Measurements from ENCODE around the gene TNFRSF19. TPM values are rescaled to one million over a fixed set of nuclear protein-coding genes. Genes with fewer than 3 reads are reported as not detected.

Gene TNFRSF19
- total RNA-seq, 5 donors from 2014 or later (not counting 1 experiment from before 2014, with no cell fraction given), result 0.19 to 0.35 (median 0.24) TPM; not detected in 1

DNA sequence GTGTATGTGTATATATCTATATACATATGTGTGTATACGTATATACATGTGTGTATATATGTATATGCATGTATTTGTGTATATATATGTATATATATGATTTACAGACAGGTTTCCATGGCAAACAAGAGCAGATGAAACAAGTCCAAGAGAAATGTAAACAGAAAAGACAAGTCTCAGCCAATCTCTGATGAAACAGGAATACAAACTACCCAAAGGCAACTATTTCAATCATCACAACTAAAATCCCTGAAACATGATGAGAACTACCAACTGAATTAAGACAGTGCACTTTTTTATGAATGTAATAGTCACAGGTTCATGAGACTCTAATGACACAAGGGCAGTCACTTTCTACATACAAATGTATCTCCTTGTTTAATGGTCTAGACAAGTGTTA is 140.2 kb downstream of the TNFRSF19 start:
- ChIA-PET POLR2A (no interaction called here), CTCF (no interaction called here)
- no peaks in the 10 kb centered on the region for H3K36me3 ChIP-seq (ENCODE audit: control insufficient read depth in 2 of 2, extremely low read depth in 1 of 2, insufficient read depth in 1 of 2, low read length in 1 of 2)
- no peak for DNase-seq
- Mint-ChIP-seq H3K27ac (no peak overlapping the region), H3K4me3 (no peak overlapping the region), H3K27me3 (peaks cover 3 to 6% of the 10 kb centered on the region in 2 donors), H3K4me1 (no peaks in the 10 kb centered on the region), H3K36me3 (no peaks in the 10 kb centered on the region), H3K9me3 (peaks cover 0 to 7% (median 3%) of the 10 kb centered on the region in 3 donors)
- no peak overlapping the region for H3K4me3 ChIP-seq (ENCODE audit: control insufficient read depth in 1 of 2, extremely low read depth in 1 of 2, low read length in 1 of 2)
- ATAC-seq (replicated peaks in 1 of 4), result no peak
- no peaks in the 10 kb centered on the region for H3K9me3 ChIP-seq
- H3K4me1 ChIP-seq (ENCODE audit: control insufficient read depth in 1 of 2, extremely low read depth in 1 of 2, insufficient read depth in 2 of 2, low read length in 2 of 2), result no peaks in the 10 kb centered on the region
- H3K27ac ChIP-seq (ENCODE audit: low read length), result no peak overlapping the region
- no CpG with 5 or more reads among the region's 1 CpG for WGBS (ENCODE audit: insufficient coverage)
- H3K27me3 ChIP-seq (replicated peaks in 1 of 2; ENCODE audit: control insufficient read depth in 2 of 2, extremely low read depth in 1 of 2, insufficient read depth in 2 of 2, low read length in 1 of 2), result peaks cover 0 to 3% of the 10 kb centered on the region in 2 experiments

DNA sequence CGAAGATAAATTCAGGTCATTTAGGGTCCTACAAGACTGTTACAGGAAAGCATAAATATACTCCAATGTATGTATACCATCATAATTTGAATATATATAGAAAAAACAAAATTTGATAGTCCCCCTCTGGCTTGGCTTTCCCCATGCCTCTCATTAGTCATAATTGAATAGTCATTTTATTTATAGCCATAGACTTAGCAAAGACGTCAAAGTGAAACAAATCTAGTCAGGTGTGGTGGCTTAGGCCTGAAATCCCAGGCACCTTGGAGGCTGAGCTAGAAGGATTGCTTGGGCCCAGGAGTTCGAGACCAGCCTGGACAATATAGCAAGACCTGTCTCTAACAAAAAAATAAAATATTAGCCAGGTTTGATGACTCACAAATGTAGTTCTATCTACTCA is 141.1 kb downstream of the TNFRSF19 start:
- H3K9me3 Mint-ChIP-seq, result peaks cover 0 to 7% (median 3%) of the 10 kb centered on the region in 3 donors
- no peak overlapping the region for H3K4me3 ChIP-seq (ENCODE audit: control insufficient read depth in 1 of 2, extremely low read depth in 1 of 2, low read length in 1 of 2)
- H3K36me3 Mint-ChIP-seq, result no peaks in the 10 kb centered on the region
- H3K27me3 Mint-ChIP-seq, result peaks cover 3 to 6% of the 10 kb centered on the region in 2 donors
- H3K4me3 Mint-ChIP-seq, result no peak overlapping the region
- CTCF ChIA-PET, result interaction anchor here in 1 of 2 donors (0.7 to 0.9 kb wide), 2 partner anchors 13 to 63 kb away, joined by 3 read pairs; no protein-coding TSS in a partner anchor
- no peaks in the 10 kb centered on the region for H3K9me3 ChIP-seq
- no peak overlapping the region for H3K27ac Mint-ChIP-seq
- H3K36me3 ChIP-seq (ENCODE audit: control insufficient read depth in 2 of 2, extremely low read depth in 1 of 2, insufficient read depth in 1 of 2, low read length in 1 of 2), result no peaks in the 10 kb centered on the region
- peaks cover 0 to 10% of the 10 kb centered on the region in 2 experiments for H3K27me3 ChIP-seq (replicated peaks in 1 of 2; ENCODE audit: control insufficient read depth in 2 of 2, extremely low read depth in 1 of 2, insufficient read depth in 2 of 2, low read length in 1 of 2)
- no CpG with 5 or more reads among the region's 3 CpGs for WGBS (ENCODE audit: insufficient coverage)
- POLR2A ChIA-PET, result no interaction called here
- H3K27ac ChIP-seq (ENCODE audit: low read length), result no peak overlapping the region
- H3K4me1 Mint-ChIP-seq, result no peaks in the 10 kb centered on the region
- no peak for DNase-seq
- ATAC-seq (replicated peaks in 1 of 4), result no peak
- no peaks in the 10 kb centered on the region for H3K4me1 ChIP-seq (ENCODE audit: control insufficient read depth in 1 of 2, extremely low read depth in 1 of 2, insufficient read depth in 2 of 2, low read length in 2 of 2)

DNA sequence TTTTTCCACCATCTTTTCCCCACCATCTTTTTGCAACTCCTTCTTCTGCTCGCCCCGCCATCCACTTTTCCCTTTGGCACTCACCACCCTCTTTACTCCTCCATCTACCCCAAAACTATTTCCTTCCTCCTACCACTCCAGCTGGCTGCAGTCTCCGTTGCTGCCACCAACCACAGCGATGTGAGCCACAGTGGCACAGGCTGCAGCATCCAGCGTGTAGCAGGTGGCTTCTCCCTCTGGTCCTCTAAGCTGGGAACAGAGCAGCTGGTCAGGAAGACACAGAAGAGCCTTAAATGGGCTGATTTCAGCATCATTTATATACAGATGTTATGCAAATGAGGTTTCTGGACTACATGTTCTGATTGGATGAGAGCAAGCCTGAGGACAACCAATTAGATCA is 144.5 kb downstream of the TNFRSF19 start:
- Mint-ChIP-seq H3K27me3 (peaks cover 3 to 6% of the 10 kb centered on the region in 2 donors), H3K36me3 (no peaks in the 10 kb centered on the region), H3K4me1 (peaks cover 19 to 25% (median 23%) of the 10 kb centered on the region in 3 donors), H3K4me3 (no peak overlapping the region), H3K9me3 (peaks cover 0 to 7% (median 3%) of the 10 kb centered on the region in 3 donors), H3K27ac (no peak overlapping the region)
- Histone ChIP-seq H3K27me3 (replicated peaks in 1 of 2; ENCODE audit: control insufficient read depth in 2 of 2, extremely low read depth in 1 of 2, insufficient read depth in 2 of 2, low read length in 1 of 2) (peaks cover 0 to 10% of the 10 kb centered on the region in 2 experiments), H3K9me3 (no peaks in the 10 kb centered on the region), H3K36me3 (ENCODE audit: control insufficient read depth in 2 of 2, extremely low read depth in 1 of 2, insufficient read depth in 1 of 2, low read length in 1 of 2) (no peaks in the 10 kb centered on the region), H3K4me1 (ENCODE audit: control insufficient read depth in 1 of 2, extremely low read depth in 1 of 2, insufficient read depth in 2 of 2, low read length in 2 of 2) (peaks cover 0 to 15% of the 10 kb centered on the region in 2 experiments), H3K27ac (ENCODE audit: low read length) (no peak overlapping the region), H3K4me3 (ENCODE audit: control insufficient read depth in 1 of 2, extremely low read depth in 1 of 2, low read length in 1 of 2) (no peak overlapping the region)
- no peak for DNase-seq
- POLR2A ChIA-PET, result no interaction called here
- ATAC-seq (replicated peaks in 1 of 4), result no peak
- 46% methylated on average over 5 of the region's 5 CpGs for WGBS (ENCODE audit: insufficient coverage)
- CTCF ChIA-PET, result no interaction called here

DNA sequence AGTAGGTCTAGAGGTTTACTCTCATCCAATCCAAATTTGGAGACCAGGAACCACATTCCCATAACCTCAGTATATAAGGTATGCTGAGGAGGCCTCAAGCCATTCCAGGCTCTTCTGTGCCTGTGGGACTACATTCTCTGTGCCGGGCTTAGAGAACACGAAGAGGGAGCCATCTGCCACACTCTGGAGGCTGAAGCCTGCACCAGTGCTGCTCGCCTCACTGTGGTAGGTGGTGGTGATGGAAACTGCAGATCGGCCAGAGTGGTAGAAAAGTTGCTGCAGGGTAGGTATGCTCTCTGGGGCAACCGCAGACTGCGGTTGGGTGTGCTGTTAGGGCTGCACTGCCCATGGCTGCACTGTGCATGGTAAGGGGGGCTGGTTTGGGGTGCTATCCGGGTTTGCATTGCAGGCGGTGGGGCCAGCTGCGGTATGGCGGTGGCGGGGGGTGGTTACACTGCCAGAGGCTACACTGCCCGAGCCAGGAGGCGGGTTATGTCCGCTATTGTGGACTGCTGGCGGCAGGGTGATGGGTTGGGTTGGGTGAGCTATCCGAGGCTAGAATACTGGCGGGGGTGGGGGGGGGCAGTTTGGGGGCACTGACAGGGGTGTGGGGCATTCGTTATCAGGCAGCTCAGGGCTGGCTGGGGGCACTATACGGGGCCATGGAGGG is 145.0 kb downstream of the TNFRSF19 start:
- no peak for ATAC-seq (replicated peaks in 1 of 4)
- no peak overlapping the region for H3K4me3 Mint-ChIP-seq
- Histone ChIP-seq H3K36me3 (ENCODE audit: control insufficient read depth in 2 of 2, extremely low read depth in 1 of 2, insufficient read depth in 1 of 2, low read length in 1 of 2) (no peaks in the 10 kb centered on the region), H3K27me3 (replicated peaks in 1 of 2; ENCODE audit: control insufficient read depth in 2 of 2, extremely low read depth in 1 of 2, insufficient read depth in 2 of 2, low read length in 1 of 2) (peaks cover 0 to 10% of the 10 kb centered on the region in 2 experiments), H3K9me3 (no peaks in the 10 kb centered on the region), H3K4me3 (ENCODE audit: control insufficient read depth in 1 of 2, extremely low read depth in 1 of 2, low read length in 1 of 2) (no peak overlapping the region), H3K27ac (ENCODE audit: low read length) (no peak overlapping the region), H3K4me1 (ENCODE audit: control insufficient read depth in 1 of 2, extremely low read depth in 1 of 2, insufficient read depth in 2 of 2, low read length in 2 of 2) (peaks cover 0 to 16% of the 10 kb centered on the region in 2 experiments)
- no peaks in the 10 kb centered on the region for H3K36me3 Mint-ChIP-seq
- ChIA-PET POLR2A (no interaction called here), CTCF (no interaction called here)
- 97% methylated on average over 9 of the region's 19 CpGs for WGBS (ENCODE audit: insufficient coverage)
- H3K27me3 Mint-ChIP-seq, result peaks cover 3 to 6% of the 10 kb centered on the region in 2 donors
- H3K4me1 Mint-ChIP-seq, result peaks cover 19 to 25% (median 23%) of the 10 kb centered on the region in 3 donors
- H3K27ac Mint-ChIP-seq, result no peak overlapping the region
- peaks cover 0 to 7% (median 3%) of the 10 kb centered on the region in 3 donors for H3K9me3 Mint-ChIP-seq
- DNase-seq, result no peak

DNA sequence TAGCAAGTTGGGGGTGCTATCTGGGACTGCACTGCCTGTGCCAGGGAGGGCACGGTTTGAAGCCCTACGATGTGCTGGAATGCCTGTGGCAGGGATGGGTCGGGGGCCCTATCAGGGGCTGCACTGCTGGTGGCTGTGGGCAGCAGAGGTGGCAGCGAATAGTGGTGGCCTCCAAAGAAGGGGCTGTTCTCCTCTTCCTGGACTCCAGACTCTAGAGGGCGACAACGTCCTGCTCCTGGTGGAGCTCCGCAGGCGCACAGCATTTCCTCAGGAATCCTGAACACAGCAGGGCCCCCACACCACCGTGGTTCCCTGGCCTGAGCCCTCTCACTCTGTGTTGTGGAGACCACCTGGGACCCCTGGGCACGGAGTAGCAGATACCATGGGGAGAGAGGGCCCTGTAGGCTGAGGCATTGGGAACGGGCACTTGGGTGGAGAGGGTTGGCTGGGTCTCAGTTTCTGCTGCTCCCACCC is 145.6 kb downstream of the TNFRSF19 start:
- WGBS (ENCODE audit: insufficient coverage), result 86% methylated on average over 4 of the region's 11 CpGs

DNA sequence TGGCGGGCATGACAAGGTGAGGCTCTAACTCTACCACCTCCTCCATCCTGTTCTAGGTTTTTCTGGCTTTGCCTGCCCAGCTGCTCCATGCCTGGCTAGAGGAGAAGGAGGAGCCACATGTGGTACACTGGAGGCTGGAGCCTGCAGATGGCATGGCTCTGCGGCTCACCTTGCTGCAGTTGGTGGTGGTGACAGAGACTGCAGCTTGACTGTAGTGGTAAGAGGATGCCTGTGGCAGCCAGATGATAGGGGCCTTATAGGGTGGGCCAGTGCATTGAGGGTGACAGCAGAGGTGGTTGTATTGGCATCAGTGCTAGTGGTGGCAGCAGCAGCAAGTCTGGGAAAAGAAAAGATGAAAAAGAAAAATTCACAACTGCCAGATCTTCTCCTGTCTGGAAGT is 146.2 kb downstream of the TNFRSF19 start:
- Histone ChIP-seq H3K36me3 (ENCODE audit: control insufficient read depth in 2 of 2, extremely low read depth in 1 of 2, insufficient read depth in 1 of 2, low read length in 1 of 2) (no peaks in the 10 kb centered on the region), H3K27me3 (replicated peaks in 1 of 2; ENCODE audit: control insufficient read depth in 2 of 2, extremely low read depth in 1 of 2, insufficient read depth in 2 of 2, low read length in 1 of 2) (peaks cover 0 to 10% of the 10 kb centered on the region in 2 experiments), H3K4me3 (ENCODE audit: control insufficient read depth in 1 of 2, extremely low read depth in 1 of 2, low read length in 1 of 2) (no peak overlapping the region), H3K9me3 (no peaks in the 10 kb centered on the region), H3K4me1 (ENCODE audit: control insufficient read depth in 1 of 2, extremely low read depth in 1 of 2, insufficient read depth in 2 of 2, low read length in 2 of 2) (peaks cover 0 to 16% of the 10 kb centered on the region in 2 experiments), H3K27ac (ENCODE audit: low read length) (no peak overlapping the region)
- peaks cover 0 to 7% (median 3%) of the 10 kb centered on the region in 3 donors for H3K9me3 Mint-ChIP-seq
- 80% methylated on average over 1 of the region's 2 CpGs for WGBS (ENCODE audit: insufficient coverage)
- ChIA-PET POLR2A (no interaction called here), CTCF (no interaction called here)
- ATAC-seq (replicated peaks in 1 of 4) (no peak), DNase-seq (no peak)
- no peaks in the 10 kb centered on the region for H3K36me3 Mint-ChIP-seq
- H3K27ac Mint-ChIP-seq, result peak overlapping the region in 1 of 2 donors; percentile 7
- H3K4me1 Mint-ChIP-seq, result peaks cover 19 to 25% (median 23%) of the 10 kb centered on the region in 3 donors
- no peak overlapping the region for H3K4me3 Mint-ChIP-seq
- peaks cover 3 to 6% of the 10 kb centered on the region in 2 donors for H3K27me3 Mint-ChIP-seq

More for the DNA sequence above, 145.6 kb downstream of the TNFRSF19 start:
- Mint-ChIP-seq H3K4me3 (no peak overlapping the region), H3K9me3 (peaks cover 0 to 7% (median 3%) of the 10 kb centered on the region in 3 donors), H3K27me3 (peaks cover 3 to 6% of the 10 kb centered on the region in 2 donors), H3K36me3 (no peaks in the 10 kb centered on the region), H3K27ac (no peak overlapping the region), H3K4me1 (peaks cover 19 to 25% (median 23%) of the 10 kb centered on the region in 3 donors)
- no peaks in the 10 kb centered on the region for H3K36me3 ChIP-seq (ENCODE audit: control insufficient read depth in 2 of 2, extremely low read depth in 1 of 2, insufficient read depth in 1 of 2, low read length in 1 of 2)
- H3K9me3 ChIP-seq, result no peaks in the 10 kb centered on the region
- no peak for ATAC-seq (replicated peaks in 1 of 4)
- H3K4me3 ChIP-seq (ENCODE audit: control insufficient read depth in 1 of 2, extremely low read depth in 1 of 2, low read length in 1 of 2), result no peak overlapping the region
- DNase-seq, result peak in 1 of 35 experiments; percentile 10
- peaks cover 0 to 10% of the 10 kb centered on the region in 2 experiments for H3K27me3 ChIP-seq (replicated peaks in 1 of 2; ENCODE audit: control insufficient read depth in 2 of 2, extremely low read depth in 1 of 2, insufficient read depth in 2 of 2, low read length in 1 of 2)
- H3K27ac ChIP-seq (ENCODE audit: low read length), result no peak overlapping the region
- POLR2A ChIA-PET, result no interaction called here
- CTCF ChIA-PET, result no interaction called here
- H3K4me1 ChIP-seq (ENCODE audit: control insufficient read depth in 1 of 2, extremely low read depth in 1 of 2, insufficient read depth in 2 of 2, low read length in 2 of 2), result peaks cover 0 to 16% of the 10 kb centered on the region in 2 experiments
